Measurements from ENCODE around the gene SORBS1.

The SORBS1 gene

DNA sequence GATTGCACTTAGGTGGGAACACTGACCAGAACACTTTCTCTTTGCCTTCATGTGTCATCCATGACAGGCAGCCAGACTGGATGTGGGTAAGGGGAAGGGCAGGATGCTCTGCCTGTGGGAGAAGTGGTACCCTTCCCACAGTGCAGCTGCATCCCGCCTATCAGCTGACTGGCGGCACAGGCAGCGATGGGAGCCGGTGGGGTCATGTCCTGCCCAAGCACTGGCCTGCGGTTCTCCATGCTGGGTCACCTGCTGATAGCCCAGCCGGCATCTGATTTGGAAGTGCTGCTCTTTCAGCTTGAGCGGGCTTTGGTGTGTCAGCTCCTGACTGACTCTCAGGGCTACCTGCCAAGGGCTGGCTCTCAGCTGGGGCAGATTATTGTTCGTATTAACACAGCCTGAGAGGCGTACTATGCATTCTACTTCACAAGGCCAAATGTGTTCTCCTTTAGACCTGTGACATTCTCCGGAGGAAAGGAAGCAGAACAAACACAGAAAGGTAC, 165.2 kb downstream of the SORBS1 start:
- no peaks in the 10 kb centered on the region for H3F3A ChIP-seq (ENCODE audit: insufficient read depth, low read length)
- no peak for DNase-seq
- peaks cover 13% of the 10 kb centered on the region for H3K4me1 ChIP-seq (ENCODE audit: low read length)
- no peak overlapping the region for H2AFZ ChIP-seq (ENCODE audit: low read length)
- H3K36me3 ChIP-seq (replicated peaks; ENCODE audit: insufficient read depth, low read length), result no peaks in the 10 kb centered on the region
- no peak overlapping the region for H3K4me3 ChIP-seq (ENCODE audit: low read length)
- no peaks in the 10 kb centered on the region for H3K9me3 ChIP-seq (replicated peaks; ENCODE audit: insufficient read depth, low read length)
- no peak overlapping the region for H3K27ac ChIP-seq (ENCODE audit: low read length)
- no peaks in the 10 kb centered on the region for H3K79me2 ChIP-seq (ENCODE audit: low read length)
- H3K9ac ChIP-seq (ENCODE audit: low read length), result no peak overlapping the region
- H3K4me2 ChIP-seq (ENCODE audit: low read depth, low read length), result no peak overlapping the region
- TF ChIP-seq, protein P1, sequence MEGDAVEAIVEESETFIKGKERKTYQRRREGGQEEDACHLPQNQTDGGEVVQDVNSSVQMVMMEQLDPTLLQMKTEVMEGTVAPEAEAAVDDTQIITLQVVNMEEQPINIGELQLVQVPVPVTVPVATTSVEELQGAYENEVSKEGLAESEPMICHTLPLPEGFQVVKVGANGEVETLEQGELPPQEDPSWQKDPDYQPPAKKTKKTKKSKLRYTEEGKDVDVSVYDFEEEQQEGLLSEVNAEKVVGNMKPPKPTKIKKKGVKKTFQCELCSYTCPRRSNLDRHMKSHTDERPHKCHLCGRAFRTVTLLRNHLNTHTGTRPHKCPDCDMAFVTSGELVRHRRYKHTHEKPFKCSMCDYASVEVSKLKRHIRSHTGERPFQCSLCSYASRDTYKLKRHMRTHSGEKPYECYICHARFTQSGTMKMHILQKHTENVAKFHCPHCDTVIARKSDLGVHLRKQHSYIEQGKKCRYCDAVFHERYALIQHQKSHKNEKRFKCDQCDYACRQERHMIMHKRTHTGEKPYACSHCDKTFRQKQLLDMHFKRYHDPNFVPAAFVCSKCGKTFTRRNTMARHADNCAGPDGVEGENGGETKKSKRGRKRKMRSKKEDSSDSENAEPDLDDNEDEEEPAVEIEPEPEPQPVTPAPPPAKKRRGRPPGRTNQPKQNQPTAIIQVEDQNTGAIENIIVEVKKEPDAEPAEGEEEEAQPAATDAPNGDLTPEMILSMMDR (IDR thresholded peaks at IDR 0.05; ENCODE audit: low read length), result no peak
- TF ChIP-seq EZH2phosphoT487 (IDR thresholded peaks at IDR 0.05; ENCODE audit: low read length) (no peak), EZH2 (optimal IDR thresholded peaks at IDR 0.05; ENCODE audit: low read depth, low read length) (no peak)
- H3K27me3 ChIP-seq (replicated peaks; ENCODE audit: insufficient read depth, low read length), result no peaks in the 10 kb centered on the region
- no peaks in the 10 kb centered on the region for H4K20me1 ChIP-seq (ENCODE audit: insufficient read depth, low read length)
- H3K9me2 ChIP-seq (replicated peaks; ENCODE audit: insufficient read depth, low read length), result no peaks in the 10 kb centered on the region

DNA sequence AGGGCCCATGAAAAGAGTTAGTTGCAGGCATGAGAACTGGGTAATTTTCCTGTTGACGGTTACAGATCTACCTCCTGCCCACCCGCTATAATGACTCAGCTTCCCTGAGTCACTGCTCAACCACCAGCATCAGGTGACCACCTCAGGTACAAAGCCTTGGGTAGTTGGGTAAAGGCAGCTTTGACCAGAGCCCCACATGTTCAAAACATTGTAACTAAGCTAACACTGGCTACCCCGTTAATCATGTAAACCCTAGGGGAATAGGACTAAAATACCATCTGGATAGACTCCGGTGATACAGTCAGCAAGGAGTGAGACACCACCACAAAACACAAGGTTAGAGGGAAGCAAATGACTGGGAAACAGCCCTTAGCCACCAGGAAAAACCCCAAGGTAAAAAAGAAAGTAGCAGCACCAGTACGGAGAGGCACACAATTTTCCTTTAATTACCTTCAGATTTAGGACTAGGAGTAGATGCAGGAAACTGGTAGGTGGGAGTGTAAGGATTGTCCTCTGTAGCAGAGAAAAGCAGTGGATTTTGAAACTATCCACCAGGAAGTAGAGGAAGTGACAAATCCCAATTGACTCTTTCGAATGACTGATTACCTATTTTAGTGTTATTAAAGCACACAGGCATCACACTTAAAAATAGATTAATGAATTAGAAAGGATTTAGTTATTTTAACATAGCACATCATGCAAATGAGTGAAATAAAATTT, 166.8 kb downstream of the SORBS1 start:
- no peak overlapping the region for H3K4me2 ChIP-seq (ENCODE audit: low read depth, low read length)
- no peaks in the 10 kb centered on the region for H3F3A ChIP-seq (ENCODE audit: insufficient read depth, low read length)
- no peaks in the 10 kb centered on the region for H3K9me3 ChIP-seq (replicated peaks; ENCODE audit: insufficient read depth, low read length)
- DNase-seq, result no peak
- H3K27me3 ChIP-seq (replicated peaks; ENCODE audit: insufficient read depth, low read length), result no peaks in the 10 kb centered on the region
- no peaks in the 10 kb centered on the region for H4K20me1 ChIP-seq (ENCODE audit: insufficient read depth, low read length)
- TF ChIP-seq EZH2 (optimal IDR thresholded peaks at IDR 0.05; ENCODE audit: low read depth, low read length) (no peak), EZH2phosphoT487 (IDR thresholded peaks at IDR 0.05; ENCODE audit: low read length) (no peak)
- TF ChIP-seq, protein P1 (IDR thresholded peaks at IDR 0.05; ENCODE audit: low read length), result no peak
- no peak overlapping the region for H2AFZ ChIP-seq (ENCODE audit: low read length)
- H3K9ac ChIP-seq (ENCODE audit: low read length), result no peak overlapping the region
- no peak overlapping the region for H3K27ac ChIP-seq (ENCODE audit: low read length)
- no peaks in the 10 kb centered on the region for H3K79me2 ChIP-seq (ENCODE audit: low read length)
- no peak overlapping the region for H3K4me3 ChIP-seq (ENCODE audit: low read length)
- H3K4me1 ChIP-seq (ENCODE audit: low read length), result peaks cover 13% of the 10 kb centered on the region
- H3K9me2 ChIP-seq (replicated peaks; ENCODE audit: insufficient read depth, low read length), result no peaks in the 10 kb centered on the region
- no peaks in the 10 kb centered on the region for H3K36me3 ChIP-seq (replicated peaks; ENCODE audit: insufficient read depth, low read length)

DNA sequence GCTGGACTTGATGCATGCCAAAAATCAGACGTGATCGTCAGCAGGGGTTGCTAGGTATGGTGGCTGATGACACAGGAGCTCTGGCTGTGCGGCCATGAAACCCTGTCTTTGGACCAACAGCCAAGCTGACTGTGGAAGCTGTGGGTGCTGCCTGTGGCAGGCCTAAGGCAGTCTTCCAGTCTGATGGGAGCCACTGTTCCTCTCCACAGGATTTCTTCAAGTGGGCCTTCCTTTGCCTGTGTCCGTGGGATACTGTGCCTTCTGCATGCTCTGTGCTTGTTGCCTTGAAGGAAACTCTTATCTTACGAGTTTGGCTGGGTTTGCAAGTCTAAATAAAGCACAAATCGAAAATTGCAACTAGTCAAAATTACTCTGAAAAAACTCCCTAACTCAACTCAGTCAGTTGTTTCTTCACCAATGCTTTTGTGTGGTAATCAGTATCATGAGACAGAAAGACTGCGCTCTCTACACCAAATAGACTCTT, 168.4 kb downstream of the SORBS1 start:
- Histone ChIP-seq H4K20me1 (ENCODE audit: insufficient read depth, low read length) (no peaks in the 10 kb centered on the region), H3K4me3 (ENCODE audit: low read length) (no peak overlapping the region), H3K4me2 (ENCODE audit: low read depth, low read length) (peak overlapping the region; percentile 32; the same call in 1 of the 2 replicates), H3K4me1 (ENCODE audit: low read length) (peaks cover 13% of the 10 kb centered on the region), H2AFZ (ENCODE audit: low read length) (no peak overlapping the region), H3K9me3 (replicated peaks; ENCODE audit: insufficient read depth, low read length) (no peaks in the 10 kb centered on the region), H3K27me3 (replicated peaks; ENCODE audit: insufficient read depth, low read length) (no peaks in the 10 kb centered on the region), H3K27ac (ENCODE audit: low read length) (peak overlapping the region; percentile 20; the same call in 1 of the 2 replicates), H3K9ac (ENCODE audit: low read length) (no peak overlapping the region), H3K9me2 (replicated peaks; ENCODE audit: insufficient read depth, low read length) (no peaks in the 10 kb centered on the region), H3K36me3 (replicated peaks; ENCODE audit: insufficient read depth, low read length) (no peaks in the 10 kb centered on the region), H3F3A (ENCODE audit: insufficient read depth, low read length) (no peaks in the 10 kb centered on the region), H3K79me2 (ENCODE audit: low read length) (no peaks in the 10 kb centered on the region)
- DNase-seq, result peak; percentile 45
- no peak for TF ChIP-seq EZH2phosphoT487 (IDR thresholded peaks at IDR 0.05; ENCODE audit: low read length)
- TF ChIP-seq, protein P1 (IDR thresholded peaks at IDR 0.05; ENCODE audit: low read length), result no peak
- no peak for TF ChIP-seq EZH2 (optimal IDR thresholded peaks at IDR 0.05; ENCODE audit: low read depth, low read length)
